GM18526 (cell line): ENCODE measurements around the gene NMBR.
A peak's percentile ranks its signal among the peaks of the same experiment; 100 is the strongest.

ENCODE experiments used
- POLR2A ChIP-seq: IDR thresholded peaks from 3 replicates; pipeline ENCODE4 v1.6.1; 2011; ENCODE audit not compliant: insufficient read length; ENCODE audit errors: extremely low read depth

NMBR gene

DNA sequence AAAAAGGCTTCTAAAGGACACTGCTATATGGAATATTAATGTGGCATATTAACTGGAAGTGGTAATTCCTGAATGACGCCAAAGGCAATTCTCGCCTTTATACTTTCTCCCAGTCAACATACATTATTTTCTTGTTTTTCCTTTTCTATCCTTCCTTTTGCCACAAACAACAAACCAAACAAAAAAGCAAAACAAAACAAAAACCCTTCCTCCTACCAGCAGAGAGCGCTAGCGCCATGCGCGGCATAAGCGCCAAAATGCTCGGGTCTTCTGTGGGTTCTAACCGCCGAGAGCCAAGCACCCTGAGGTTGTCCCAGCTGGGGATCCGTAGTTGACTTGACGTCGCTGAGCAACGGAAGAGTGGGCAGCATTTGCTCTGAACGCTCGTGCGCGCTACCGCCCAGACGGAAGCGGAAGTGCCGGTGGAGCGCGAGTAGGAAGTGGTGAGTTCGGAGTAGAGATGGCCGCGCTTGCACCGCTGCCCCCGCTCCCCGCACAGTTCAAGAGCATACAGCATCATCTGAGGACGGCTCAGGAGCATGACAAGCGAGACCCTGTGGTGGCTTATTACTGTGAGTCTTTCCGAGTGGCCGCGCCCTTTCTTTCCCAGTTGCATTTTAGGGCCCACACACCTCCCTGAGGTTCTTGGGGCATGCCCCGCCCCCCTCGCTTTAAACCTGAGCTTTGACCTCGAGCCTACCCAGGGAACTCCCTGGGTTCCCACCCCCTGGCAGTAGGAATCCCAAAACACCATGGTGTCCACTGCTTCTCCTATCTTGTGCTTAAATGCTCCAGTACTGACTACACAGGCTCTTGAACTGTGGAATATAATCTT lies at the start of gene NMBR, which contains the start of gene VTA1:
NMBR (minus strand) TSS at position 295 of the 835 bp plus-strand sequence. CDS start 58,464 bp downstream, outside the sequence.
VTA1 (plus strand) TSS at position 436 of the 835 bp plus-strand sequence; CDS start at position 461, 25 bp downstream.
- TF ChIP-seq POLR2A = peak; percentile 88

- no peak for TF ChIP-seq POLR2A
Measured at GRCh38 chr6:142195862-142196541, 49.1 kb upstream of the NMBR start.

DNA sequence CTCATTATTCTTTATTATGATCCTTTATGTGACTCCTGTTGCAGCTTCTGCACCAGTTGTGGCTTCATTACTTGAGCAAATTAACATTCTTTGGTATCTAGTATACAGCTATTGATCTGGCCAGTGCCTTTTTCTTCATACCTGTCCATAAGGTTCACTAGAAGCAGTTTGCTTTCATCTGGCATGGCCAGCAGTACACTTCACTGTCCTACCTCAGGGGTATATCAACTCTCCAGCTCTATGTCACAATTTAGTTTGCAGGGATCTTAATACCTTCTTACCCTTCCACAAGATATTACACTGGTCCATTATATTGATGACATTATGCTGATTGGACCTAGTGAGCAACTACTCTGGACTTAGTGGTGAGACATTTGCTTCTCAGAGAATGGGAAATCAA lies 46.7 kb upstream of the NMBR start:
- TF ChIP-seq POLR2A = no peak

- TF ChIP-seq POLR2A = no peak
Measured at GRCh38 chr6:142192343-142192742, 45.4 kb upstream of the NMBR start.

DNA sequence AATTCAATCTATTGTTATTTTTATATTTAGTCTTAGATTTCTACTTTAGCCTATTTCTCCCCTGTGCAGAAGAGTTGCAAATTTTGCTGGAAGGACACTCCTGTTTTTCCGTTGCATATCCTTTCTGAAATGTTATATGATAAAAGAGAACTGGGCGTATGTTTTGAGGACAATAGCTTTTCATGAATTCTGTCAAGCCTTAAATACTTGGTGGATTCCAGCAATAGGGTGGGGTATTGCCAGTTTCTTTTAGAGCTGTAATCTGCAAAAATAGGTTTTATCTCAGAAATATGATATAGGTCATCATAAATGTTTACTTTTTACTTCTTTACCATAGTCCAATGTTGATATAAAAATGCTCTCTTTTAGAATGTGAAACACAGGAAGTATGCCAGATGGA lies 42.1 kb upstream of the NMBR start:
- no peak for TF ChIP-seq POLR2A

DNA sequence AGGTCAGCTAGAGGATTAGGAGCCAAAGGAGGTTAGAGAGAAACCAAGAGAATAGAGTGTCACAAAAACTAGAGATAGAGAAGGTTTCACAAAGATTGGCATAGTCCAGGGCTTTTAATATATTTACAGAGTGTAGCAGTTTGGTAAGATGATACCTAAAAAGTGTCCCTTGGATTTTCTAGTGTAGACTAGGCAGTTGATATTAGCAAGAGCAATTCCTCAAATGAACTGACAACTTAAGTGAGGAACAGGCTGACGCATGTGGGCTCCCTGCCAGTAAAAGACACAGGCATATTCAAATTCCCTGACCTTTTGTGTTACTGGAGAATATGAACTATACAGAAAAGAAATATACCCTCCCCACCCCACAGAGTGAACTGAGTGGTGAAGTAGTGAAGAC lies 40.3 kb upstream of the NMBR start:
- no peak for TF ChIP-seq POLR2A

GRCh38 chr6:142185641-142186040 lies 38.7 kb upstream of the NMBR start:
- TF ChIP-seq POLR2A = no peak

GRCh38 chr6:142184307-142184706 lies 37.4 kb upstream of the NMBR start:
- TF ChIP-seq POLR2A = no peak

DNA sequence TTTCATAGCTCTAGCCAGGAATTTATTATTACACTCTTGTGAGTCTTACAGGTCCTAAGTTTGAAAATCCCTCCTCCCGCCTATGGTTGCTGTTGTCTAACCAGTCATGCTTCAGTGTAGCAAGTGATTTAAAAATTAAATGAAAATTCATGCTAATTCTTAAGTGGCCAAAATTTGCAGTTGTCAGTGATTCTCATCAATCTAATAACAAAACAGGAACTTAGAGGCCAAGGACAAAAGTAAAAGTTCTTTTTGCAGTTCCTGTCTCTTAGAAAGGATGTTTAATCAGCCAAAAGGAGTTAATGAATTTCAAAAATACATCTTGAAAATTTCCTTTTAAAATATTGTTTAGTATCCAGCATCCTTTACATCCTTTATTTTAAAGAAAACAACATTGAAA lies 36.4 kb upstream of the NMBR start:
- TF ChIP-seq POLR2A = no peak

GRCh38 chr6:142182004-142182403 lies 35.1 kb upstream of the NMBR start:
- no peak for TF ChIP-seq POLR2A

DNA sequence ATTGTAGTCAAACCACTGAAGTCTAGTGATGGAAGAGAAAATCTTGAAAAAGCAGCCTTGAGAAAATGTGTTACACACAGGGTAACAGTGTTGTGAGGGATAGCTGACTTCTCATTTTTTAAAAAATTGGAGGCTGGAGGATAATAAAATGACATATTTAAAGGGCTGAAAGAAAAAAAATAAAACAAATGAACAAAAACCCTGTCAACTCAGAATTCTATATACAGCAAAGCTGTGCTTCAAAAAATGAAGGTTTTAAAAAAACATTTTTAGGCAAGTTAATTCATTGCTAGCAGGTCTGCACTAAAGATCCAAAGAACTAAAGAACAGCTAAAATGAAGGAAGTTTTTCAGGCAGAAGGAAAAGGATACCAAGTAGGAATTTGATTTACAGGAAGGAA lies 31.2 kb upstream of the NMBR start:
- TF ChIP-seq POLR2A = no peak

GRCh38 chr6:142174703-142175102 lies 27.8 kb upstream of the NMBR start:
- no peak for TF ChIP-seq POLR2A

- no peak for TF ChIP-seq POLR2A
Measured at GRCh38 chr6:142173980-142174379, 27.1 kb upstream of the NMBR start.

GRCh38 chr6:142172758-142173157 lies 25.8 kb upstream of the NMBR start:
- no peak for TF ChIP-seq POLR2A

DNA sequence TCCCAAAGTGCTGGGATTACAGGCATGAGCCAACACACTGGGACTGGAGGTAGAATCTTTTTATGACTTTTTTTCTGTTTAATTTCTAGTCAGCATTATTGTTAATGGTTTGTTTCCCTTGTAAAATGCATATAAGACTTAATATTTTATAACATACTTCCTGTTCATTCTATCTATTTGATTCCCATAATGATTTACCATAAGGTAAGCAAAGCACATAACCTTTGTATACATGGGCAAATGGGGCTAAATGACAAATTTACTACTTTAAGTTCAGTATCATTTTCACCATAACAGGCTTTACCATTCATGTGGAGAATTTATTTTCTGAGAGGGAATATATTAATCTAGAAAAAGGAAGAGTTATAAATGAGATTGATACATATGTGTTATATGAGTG lies 24.4 kb upstream of the NMBR start:
- no peak for TF ChIP-seq POLR2A

DNA sequence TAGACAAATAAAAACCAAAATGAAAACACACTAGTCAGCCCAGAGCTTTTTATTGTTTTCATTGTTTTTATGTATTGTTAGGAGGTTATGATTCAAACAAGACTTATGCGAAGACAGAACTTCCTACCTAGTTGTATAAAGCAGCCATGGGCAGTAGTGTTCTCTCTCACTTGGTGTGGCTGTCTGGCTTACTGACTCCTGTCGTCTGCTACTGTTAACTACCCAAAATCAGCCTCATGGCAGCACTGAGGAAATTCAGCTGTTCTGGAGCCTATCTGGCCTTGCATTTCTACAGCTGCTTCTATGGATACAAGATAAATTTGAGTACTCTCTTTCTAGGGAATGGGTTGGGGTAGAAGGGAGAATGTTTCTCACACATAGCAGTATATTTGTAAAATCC lies 20.6 kb upstream of the NMBR start:
- TF ChIP-seq POLR2A = no peak
